Measurements from ENCODE around the gene FOXN3. TPM values are rescaled to one million over a fixed set of nuclear protein-coding genes. Genes with fewer than 3 reads are reported as not detected.
"Not testable (repeated sequence)": the region's sequence is repeated elsewhere in the genome, so short reads cannot be mapped to it uniquely, and the experiment has no call there.

The FOXN3 gene
- total RNA-seq, 4 donors from 2014 or later, result 99.6 to 172 (median 103) TPM

DNA sequence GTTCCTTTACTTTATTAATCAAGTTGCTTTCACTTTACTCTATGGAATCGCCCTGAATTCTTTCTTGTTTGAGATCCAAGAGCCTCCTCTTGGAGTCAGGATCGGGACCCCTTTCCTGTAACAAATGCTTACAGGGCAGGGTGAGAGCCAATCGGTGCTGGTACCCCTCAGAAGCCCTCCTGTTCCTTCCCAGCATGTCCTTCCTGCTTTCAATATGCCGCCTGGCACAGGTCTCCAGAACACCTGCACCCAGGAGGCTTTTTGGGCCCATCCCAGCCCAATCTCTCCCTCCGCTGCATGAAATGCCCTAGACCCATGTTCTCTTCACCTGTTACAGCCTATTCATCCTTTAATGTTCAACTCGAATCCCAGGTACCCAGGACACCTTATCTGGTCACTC lies 122.2 kb downstream of the FOXN3 start:
- DNase-seq, result no peak
- no peaks in the 10 kb centered on the region for H3K27me3 ChIP-seq
- no peak for ATAC-seq
- no peak overlapping the region for H3K4me3 ChIP-seq
- TF ChIP-seq, protein P1, sequence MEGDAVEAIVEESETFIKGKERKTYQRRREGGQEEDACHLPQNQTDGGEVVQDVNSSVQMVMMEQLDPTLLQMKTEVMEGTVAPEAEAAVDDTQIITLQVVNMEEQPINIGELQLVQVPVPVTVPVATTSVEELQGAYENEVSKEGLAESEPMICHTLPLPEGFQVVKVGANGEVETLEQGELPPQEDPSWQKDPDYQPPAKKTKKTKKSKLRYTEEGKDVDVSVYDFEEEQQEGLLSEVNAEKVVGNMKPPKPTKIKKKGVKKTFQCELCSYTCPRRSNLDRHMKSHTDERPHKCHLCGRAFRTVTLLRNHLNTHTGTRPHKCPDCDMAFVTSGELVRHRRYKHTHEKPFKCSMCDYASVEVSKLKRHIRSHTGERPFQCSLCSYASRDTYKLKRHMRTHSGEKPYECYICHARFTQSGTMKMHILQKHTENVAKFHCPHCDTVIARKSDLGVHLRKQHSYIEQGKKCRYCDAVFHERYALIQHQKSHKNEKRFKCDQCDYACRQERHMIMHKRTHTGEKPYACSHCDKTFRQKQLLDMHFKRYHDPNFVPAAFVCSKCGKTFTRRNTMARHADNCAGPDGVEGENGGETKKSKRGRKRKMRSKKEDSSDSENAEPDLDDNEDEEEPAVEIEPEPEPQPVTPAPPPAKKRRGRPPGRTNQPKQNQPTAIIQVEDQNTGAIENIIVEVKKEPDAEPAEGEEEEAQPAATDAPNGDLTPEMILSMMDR (IDR thresholded peaks at IDR 0.05 in 4 of 5, conservative IDR thresholded peaks at IDR 0.05 in 1 of 5), result no peak
- no peak for TF ChIP-seq POLR2A (IDR thresholded peaks at IDR 0.05)
- in situ Hi-C loops (cut with MboI; ENCODE audit: low sequenced_read_pairs in 4 of 4), result no loop called here
- no peak overlapping the region for H3K27ac ChIP-seq
- intact Hi-C loops (cut with DNase I; ENCODE audit: low total_unique reads), result no loop called here
- H3K4me1 ChIP-seq, result peaks cover 11 to 25% of the 10 kb centered on the region in 2 donors
- no peaks in the 10 kb centered on the region for H3K9me3 ChIP-seq
- H3K36me3 ChIP-seq, result no peaks in the 10 kb centered on the region

GRCh38 chr14:89294469-89294868 lies 122.6 kb downstream of the FOXN3 start:
- H3K4me3 ChIP-seq; H3K27ac ChIP-seq; in situ Hi-C loops (cut with MboI; ENCODE audit: low sequenced_read_pairs in 4 of 4); H3K27me3 ChIP-seq; H3K36me3 ChIP-seq; ATAC-seq; H3K9me3 ChIP-seq; DNase-seq; intact Hi-C loops (cut with DNase I; ENCODE audit: low total_unique reads): not testable (repeated sequence)
- peaks cover 11 to 22% of the 10 kb centered on the region in 2 donors for H3K4me1 ChIP-seq

GRCh38 chr14:89294060-89294459 lies 123.0 kb downstream of the FOXN3 start:
- no peak for TF ChIP-seq POLR2A (IDR thresholded peaks at IDR 0.05)
- TF ChIP-seq, protein P1 (IDR thresholded peaks at IDR 0.05 in 4 of 5, conservative IDR thresholded peaks at IDR 0.05 in 1 of 5), result no peak
- H3K4me1 ChIP-seq, result peaks cover 11 to 18% of the 10 kb centered on the region in 2 donors
- DNase-seq, result no peak
- in situ Hi-C loops (cut with MboI; ENCODE audit: low sequenced_read_pairs in 4 of 4), result no loop called here
- no peaks in the 10 kb centered on the region for H3K36me3 ChIP-seq
- ATAC-seq, result no peak
- H3K27me3 ChIP-seq, result no peaks in the 10 kb centered on the region
- intact Hi-C loops (cut with DNase I; ENCODE audit: low total_unique reads), result no loop called here
- no peaks in the 10 kb centered on the region for H3K9me3 ChIP-seq
- H3K4me3 ChIP-seq, result no peak overlapping the region
- no peak overlapping the region for H3K27ac ChIP-seq

DNA sequence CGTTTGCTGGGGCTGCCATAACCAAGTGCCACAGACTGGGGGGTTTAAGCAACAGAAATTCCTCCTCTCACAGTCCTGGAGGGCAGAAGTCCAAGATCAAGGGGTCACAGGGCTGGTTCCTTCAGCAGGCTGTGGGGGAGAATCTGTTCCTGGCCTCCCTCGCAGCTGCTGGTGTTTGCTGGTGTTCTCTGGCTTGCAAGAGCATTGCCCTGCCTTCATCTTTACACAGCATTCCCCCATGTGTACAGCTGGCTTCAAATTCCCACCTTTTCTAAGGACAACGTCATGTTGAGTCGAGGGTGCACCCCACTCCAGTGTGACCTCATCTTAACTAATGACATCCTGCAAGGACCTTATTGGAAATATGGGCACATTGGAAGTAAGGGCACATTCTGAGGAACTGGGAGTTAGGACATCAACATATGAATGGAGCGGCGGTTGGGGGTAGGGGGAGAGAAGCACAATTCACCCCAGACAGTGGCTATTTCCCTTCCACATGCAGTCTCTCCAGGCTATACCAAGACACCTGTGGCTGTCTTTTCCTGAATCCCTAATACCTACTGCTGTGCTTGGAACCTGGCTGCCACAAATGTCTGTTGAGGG lies 123.6 kb downstream of the FOXN3 start:
- no peak for TF ChIP-seq POLR2A (IDR thresholded peaks at IDR 0.05)
- TF ChIP-seq, protein P1 (IDR thresholded peaks at IDR 0.05 in 4 of 5, conservative IDR thresholded peaks at IDR 0.05 in 1 of 5), result no peak
- H3K9me3 ChIP-seq, result no peaks in the 10 kb centered on the region
- H3K27ac ChIP-seq, result no peak overlapping the region
- peaks cover 11% of the 10 kb centered on the region in 2 donors for H3K4me1 ChIP-seq
- ATAC-seq (no peak), DNase-seq (no peak)
- H3K36me3 ChIP-seq, result no peaks in the 10 kb centered on the region
- in situ Hi-C loops (cut with MboI; ENCODE audit: low sequenced_read_pairs in 4 of 4) (no loop called here), intact Hi-C loops (cut with DNase I; ENCODE audit: low total_unique reads) (no loop called here)
- no peaks in the 10 kb centered on the region for H3K27me3 ChIP-seq
- no peak overlapping the region for H3K4me3 ChIP-seq

- no peak for ATAC-seq
Measured at GRCh38 chr14:89292579-89293313, 124.3 kb downstream of the FOXN3 start.

More at GRCh38 chr14:89292579-89293313, 124.3 kb downstream of the FOXN3 start:
- Histone ChIP-seq H3K27me3 (no peaks in the 10 kb centered on the region), H3K9me3 (no peaks in the 10 kb centered on the region), H3K4me3 (no peak overlapping the region), H3K4me1 (peaks cover 7 to 11% of the 10 kb centered on the region in 2 donors), H3K27ac (no peak overlapping the region), H3K36me3 (no peaks in the 10 kb centered on the region)
- intact Hi-C loops (cut with DNase I; ENCODE audit: low total_unique reads), result no loop called here
- no peak for TF ChIP-seq POLR2A (IDR thresholded peaks at IDR 0.05)
- TF ChIP-seq, protein P1 (IDR thresholded peaks at IDR 0.05 in 4 of 5, conservative IDR thresholded peaks at IDR 0.05 in 1 of 5), result no peak
- in situ Hi-C loops (cut with MboI; ENCODE audit: low sequenced_read_pairs in 4 of 4), result no loop called here
- no peak for DNase-seq

Measured in gastrocnemius medialis (tissue), 4 donors.